ENCODE measurements around the gene MYBBP1A. TPM values are rescaled to one million over a fixed set of nuclear protein-coding genes. Genes with fewer than 3 reads are reported as not detected.

Gene MYBBP1A
- total RNA-seq, 1 experiment from 2014 or later = 163 TPM

Other genes starting within 250 kb of the MYBBP1A start
- gene UBE2G1, start 188.7 kb downstream of the MYBBP1A start, total RNA-seq (2021) = 177 to 201 TPM (median 198 TPM) in 3 replicates
- gene SPNS3, start 121.4 kb downstream of the MYBBP1A start, total RNA-seq (2021) = not detected in 3 replicates
- gene SPNS2, start 56.5 kb downstream of the MYBBP1A start, total RNA-seq (2021) = 0.87 to 1.4 TPM (median 1.3 TPM) in 3 replicates
- gene GGT6, start 5.2 kb upstream of the MYBBP1A start, total RNA-seq (2021) = 0.07 to 0.37 TPM (median 0.18 TPM) in 3 replicates
- gene SMTNL2, start 29.1 kb upstream of the MYBBP1A start, total RNA-seq (2021) = 2.7 to 3.8 TPM (median 3.8 TPM) in 3 replicates
- gene ALOX15, start 86.3 kb upstream of the MYBBP1A start, total RNA-seq (2021) = 0.32 to 0.82 TPM (median 0.50 TPM) in 3 replicates
- 177 to 218 TPM (median 178 TPM) in 3 replicates for gene PELP1, start 148.8 kb upstream of the MYBBP1A start, total RNA-seq (2021)
- gene ARRB2, start 155.2 kb upstream of the MYBBP1A start, total RNA-seq (2021) = 79.7 to 87.8 TPM (median 81.0 TPM) in 3 replicates
- 18.6 to 21.3 TPM (median 21.2 TPM) in 3 replicates for gene MED11, start 176.0 kb upstream of the MYBBP1A start, total RNA-seq (2021)
- gene ZMYND15, start 184.4 kb upstream of the MYBBP1A start, total RNA-seq (2021) = 0.39 to 0.71 TPM (median 0.63 TPM) in 3 replicates
- 3.2 to 3.8 TPM (median 3.5 TPM) in 3 replicates for gene CXCL16, start 184.5 kb upstream of the MYBBP1A start, total RNA-seq (2021)
- gene TM4SF5, start 216.5 kb upstream of the MYBBP1A start, total RNA-seq (2021) = not detected in 3 replicates
- 1.2 to 2.1 TPM (median 1.7 TPM) in 3 replicates for gene VMO1, start 231.0 kb upstream of the MYBBP1A start, total RNA-seq (2021)
- gene GLTPD2, start 233.6 kb upstream of the MYBBP1A start, total RNA-seq (2021) = 0.41 to 0.44 TPM in 2 of 3 replicates, not detected in the other
- 294 to 305 TPM (median 296 TPM) in 3 replicates for gene PSMB6, start 240.8 kb upstream of the MYBBP1A start, total RNA-seq (2021)